Stimulated activated naive CD4-positive, alpha-beta T cell treated with Interleukin-2 at 50 U/mL for 16 hours (primary cell): ENCODE results near the gene APBB2.

Experiments used
- DNase-seq: peaks from one replicate; lab custom pipeline; 2025; lab: John Stamatoyannopoulos, UW

Gene APBB2

GRCh38 chr4:41215969-41216293, 1.6 kb upstream of the APBB2 start:
- no peak for DNase-seq

GRCh38 chr4:41215155-41215554, 813 bp upstream of the APBB2 start:
- no peak for DNase-seq

GRCh38 chr4:41214825-41215146, 444 bp upstream of the APBB2 start:
- no peak for DNase-seq

GRCh38 chr4:41213625-41214135, 662 bp downstream of the APBB2 start:
- no peak for DNase-seq

GRCh38 chr4:41212616-41213203, 1.6 kb downstream of the APBB2 start:
- no peak for DNase-seq

GRCh38 chr4:41211951-41212615, 2.3 kb downstream of the APBB2 start:
- no peak for DNase-seq

GRCh38 chr4:41209901-41210300, 4.4 kb downstream of the APBB2 start:
- no peak for DNase-seq

GRCh38 chr4:41209187-41209586, 5.2 kb downstream of the APBB2 start:
- no peak for DNase-seq

- DNase-seq, result no peak
Measured at GRCh38 chr4:41207291-41207831, 7.0 kb downstream of the APBB2 start.

GRCh38 chr4:41205854-41206460, 8.4 kb downstream of the APBB2 start:
- DNase-seq, result no peak

- DNase-seq, result no peak
Measured at GRCh38 chr4:41205130-41205529, 9.2 kb downstream of the APBB2 start.

GRCh38 chr4:41204400-41204978, 9.9 kb downstream of the APBB2 start:
- no peak for DNase-seq

GRCh38 chr4:41203841-41204240, 10.5 kb downstream of the APBB2 start:
- DNase-seq, result no peak

GRCh38 chr4:41202820-41203568, 11.3 kb downstream of the APBB2 start:
- no peak for DNase-seq

- DNase-seq, result no peak
Measured at GRCh38 chr4:41202356-41202755, 12.0 kb downstream of the APBB2 start.

GRCh38 chr4:41200486-41201017, 13.8 kb downstream of the APBB2 start:
- no peak for DNase-seq

- no peak for DNase-seq
Measured at GRCh38 chr4:41199788-41200187, 14.6 kb downstream of the APBB2 start.

- DNase-seq, result no peak
Measured at GRCh38 chr4:41197996-41198395, 16.3 kb downstream of the APBB2 start.

GRCh38 chr4:41197495-41197894, 16.8 kb downstream of the APBB2 start:
- no peak for DNase-seq

- no peak for DNase-seq
Measured at GRCh38 chr4:41196633-41197332, 17.6 kb downstream of the APBB2 start.

- no peak for DNase-seq
Measured at GRCh38 chr4:41192136-41192535, 22.2 kb downstream of the APBB2 start.
